ENCODE results near the gene DUOXA2. TPM values are rescaled to one million over a fixed set of nuclear protein-coding genes. Genes with fewer than 3 reads are reported as not detected.
A peak's percentile ranks its signal among the peaks of the same experiment; 100 is the strongest.
"Not testable (repeated sequence)": the region's sequence is repeated elsewhere in the genome, so short reads cannot be mapped to it uniquely, and the experiment has no call there.

The DUOXA2 gene
- total RNA-seq (2022): 0.34 TPM in 1 of 2 replicates, not detected in the other
- Bru-seq, nascent RNA: not detected
- BruChase-seq, experiment 1, labeled RNA remaining after a 6-hour chase: percentile 16 among the genes with signal in this experiment
- not detected for BruChase-seq, experiment 2, labeled RNA remaining after a 2-hour chase
- long read RNA-seq, partial matches to known transcripts: 0 of 2 reads
- long read RNA-seq, other reads (novel, unspliced or antisense): 0 of 2 reads

DNA sequence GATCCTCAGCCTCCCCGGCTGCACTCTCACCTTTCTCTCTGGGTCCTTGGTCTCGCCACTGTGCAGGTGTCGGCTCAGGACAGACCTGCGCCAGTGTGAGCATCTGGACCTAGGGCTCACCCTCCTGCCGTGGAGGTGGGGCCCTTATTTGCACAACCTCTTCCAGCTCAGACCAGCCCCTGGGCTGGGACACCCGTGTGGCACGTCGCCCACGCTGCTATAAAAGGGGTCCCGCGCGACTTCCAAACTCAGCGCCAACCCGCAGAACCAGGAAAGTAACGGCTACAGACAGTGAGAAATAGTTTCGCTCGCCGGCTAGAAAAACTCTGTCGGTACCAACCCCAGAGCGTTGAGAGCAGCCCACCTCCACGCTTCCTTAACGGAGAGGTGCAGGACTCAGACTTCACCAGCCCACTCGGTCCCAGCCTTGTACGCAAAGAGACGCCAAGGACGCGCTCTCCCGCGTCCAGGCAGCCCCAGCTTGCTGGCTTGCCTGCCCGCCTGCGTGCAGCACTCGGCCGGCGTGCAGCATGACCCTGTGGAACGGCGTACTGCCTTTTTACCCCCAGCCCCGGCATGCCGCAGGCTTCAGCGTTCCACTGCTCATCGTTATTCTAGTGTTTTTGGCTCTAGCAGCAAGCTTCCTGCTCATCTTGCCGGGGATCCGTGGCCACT, at the start of gene DUOXA2, which contains the start of gene DUOX2:
Gene DUOXA2 (plus strand): TSS at position 251 of the 675 bp plus-strand sequence. CDS start 280 bp downstream, at position 531.
Gene DUOX2 (minus strand): TSS at position 97 of the 675 bp plus-strand sequence. CDS start 761 bp downstream, outside the sequence.
- TF ChIP-seq, protein P1, sequence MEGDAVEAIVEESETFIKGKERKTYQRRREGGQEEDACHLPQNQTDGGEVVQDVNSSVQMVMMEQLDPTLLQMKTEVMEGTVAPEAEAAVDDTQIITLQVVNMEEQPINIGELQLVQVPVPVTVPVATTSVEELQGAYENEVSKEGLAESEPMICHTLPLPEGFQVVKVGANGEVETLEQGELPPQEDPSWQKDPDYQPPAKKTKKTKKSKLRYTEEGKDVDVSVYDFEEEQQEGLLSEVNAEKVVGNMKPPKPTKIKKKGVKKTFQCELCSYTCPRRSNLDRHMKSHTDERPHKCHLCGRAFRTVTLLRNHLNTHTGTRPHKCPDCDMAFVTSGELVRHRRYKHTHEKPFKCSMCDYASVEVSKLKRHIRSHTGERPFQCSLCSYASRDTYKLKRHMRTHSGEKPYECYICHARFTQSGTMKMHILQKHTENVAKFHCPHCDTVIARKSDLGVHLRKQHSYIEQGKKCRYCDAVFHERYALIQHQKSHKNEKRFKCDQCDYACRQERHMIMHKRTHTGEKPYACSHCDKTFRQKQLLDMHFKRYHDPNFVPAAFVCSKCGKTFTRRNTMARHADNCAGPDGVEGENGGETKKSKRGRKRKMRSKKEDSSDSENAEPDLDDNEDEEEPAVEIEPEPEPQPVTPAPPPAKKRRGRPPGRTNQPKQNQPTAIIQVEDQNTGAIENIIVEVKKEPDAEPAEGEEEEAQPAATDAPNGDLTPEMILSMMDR (IDR thresholded peaks at IDR 0.05; ENCODE audit: unreplicated experiment): no peak
- peaks cover 81% of the 10 kb centered on the region for H3K27me3 Mint-ChIP-seq (ENCODE audit: unreplicated experiment)
- no peak for DNase-seq
- H3K4me1 Mint-ChIP-seq (ENCODE audit: low read depth, unreplicated experiment): peaks cover 23% of the 10 kb centered on the region
- BruUV-seq (replicated peaks): no TSS peak
- H3K9me3 Mint-ChIP-seq (ENCODE audit: low read depth, unreplicated experiment): no peaks in the 10 kb centered on the region
- H3K36me3 Mint-ChIP-seq (ENCODE audit: insufficient read depth, unreplicated experiment): no peaks in the 10 kb centered on the region
- no peak within 1 kb of the TSS for H3K27ac Mint-ChIP-seq (ENCODE audit: unreplicated experiment)
- H3K4me3 Mint-ChIP-seq (ENCODE audit: low read depth, unreplicated experiment): peak within 1 kb of the TSS; percentile 60
- intact Hi-C loops (cut with micrococcal nuclease; ENCODE audit: unreplicated experiment): no loop called here
- CTCF ChIA-PET: interaction anchor here (1.0 to 1.8 kb wide), 2 partner anchors 16 to 24 kb away, joined by 3 read pairs; partner anchors contain the start of genes DUOX1 and DUOXA1

DNA sequence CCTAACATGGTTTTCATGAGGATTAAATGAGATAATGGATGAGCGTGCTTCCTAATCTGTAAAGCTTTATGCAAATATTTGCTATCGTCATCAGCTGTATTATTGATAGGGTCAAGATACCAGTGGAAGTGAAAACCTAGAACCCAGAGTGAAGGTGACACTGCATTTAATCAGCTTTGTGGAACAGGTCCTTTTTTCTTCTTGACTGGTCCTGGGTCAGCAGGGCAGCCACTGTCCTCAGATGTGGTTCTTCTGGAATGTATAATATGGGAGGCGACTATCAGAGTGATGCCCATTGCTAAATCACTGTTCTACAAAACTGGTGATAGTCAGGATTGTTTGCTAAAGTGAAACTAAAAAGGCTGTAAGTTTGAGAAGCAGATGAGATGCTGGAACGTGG, 49.7 kb upstream of the DUOXA2 start:
- Mint-ChIP-seq H3K4me1 (ENCODE audit: low read depth, unreplicated experiment) (peaks cover 8% of the 10 kb centered on the region), H3K9me3 (ENCODE audit: low read depth, unreplicated experiment) (no peaks in the 10 kb centered on the region), H3K27ac (ENCODE audit: unreplicated experiment) (no peak overlapping the region), H3K27me3 (ENCODE audit: unreplicated experiment) (no peaks in the 10 kb centered on the region), H3K4me3 (ENCODE audit: low read depth, unreplicated experiment) (no peak overlapping the region), H3K36me3 (ENCODE audit: insufficient read depth, unreplicated experiment) (no peaks in the 10 kb centered on the region)
- DNase-seq: peak; percentile 17
- TF ChIP-seq, protein P1 (IDR thresholded peaks at IDR 0.05; ENCODE audit: unreplicated experiment): no peak
- CTCF ChIA-PET: interaction anchor here (1.1 kb wide), 1 partner anchor 54 kb away, joined by 4 read pairs; no protein-coding TSS in a partner anchor
- intact Hi-C loops (cut with micrococcal nuclease; ENCODE audit: unreplicated experiment): no loop called here
- BruUV-seq (replicated peaks): no TSS peak

DNA sequence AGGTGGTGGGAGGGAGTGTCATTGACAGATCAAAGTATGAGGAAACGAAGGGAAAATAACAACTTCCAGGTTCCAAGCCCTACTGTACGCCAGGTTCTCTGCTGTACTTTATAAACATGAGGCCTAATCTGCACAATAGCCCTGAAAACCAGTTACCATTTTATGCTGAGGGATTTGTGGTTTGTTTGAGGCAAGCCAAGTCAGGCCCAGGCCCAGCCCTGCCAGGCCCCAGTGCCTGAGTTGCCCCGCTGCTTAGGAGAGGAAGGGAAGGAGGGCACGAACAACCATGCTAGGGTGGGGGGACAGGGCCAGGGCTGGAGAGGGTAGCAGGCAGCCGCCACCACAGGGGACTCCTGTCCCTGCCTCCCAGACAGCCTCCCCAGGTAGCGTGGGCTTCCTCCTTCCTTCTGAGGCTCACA, 44.2 kb upstream of the DUOXA2 start:
- H3K27ac Mint-ChIP-seq (ENCODE audit: unreplicated experiment); BruUV-seq (replicated peaks); H3K4me1 Mint-ChIP-seq (ENCODE audit: low read depth, unreplicated experiment); H3K9me3 Mint-ChIP-seq (ENCODE audit: low read depth, unreplicated experiment); CTCF ChIA-PET; intact Hi-C loops (cut with micrococcal nuclease; ENCODE audit: unreplicated experiment); H3K27me3 Mint-ChIP-seq (ENCODE audit: unreplicated experiment); H3K36me3 Mint-ChIP-seq (ENCODE audit: insufficient read depth, unreplicated experiment); DNase-seq; H3K4me3 Mint-ChIP-seq (ENCODE audit: low read depth, unreplicated experiment): not testable (repeated sequence)

DNA sequence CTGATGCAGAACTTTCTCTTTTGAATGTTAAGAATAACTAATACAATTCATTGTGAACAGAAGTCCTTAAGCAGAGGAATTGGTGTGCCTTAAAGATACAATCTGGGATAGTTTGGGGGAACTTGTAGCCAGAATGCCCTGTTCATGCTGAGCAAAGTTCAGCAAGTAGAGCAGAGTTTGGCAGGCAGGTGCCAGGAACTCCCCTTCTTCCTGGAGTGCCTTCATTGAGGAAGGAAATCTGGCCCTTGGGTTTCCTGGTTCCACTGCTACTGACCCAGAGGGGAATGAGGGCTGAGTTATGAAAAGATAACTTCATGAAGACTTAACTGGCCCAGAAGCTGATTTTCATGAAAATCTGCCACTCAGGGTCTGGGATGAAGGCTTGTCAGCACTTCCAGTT, 40.5 kb upstream of the DUOXA2 start:
- CTCF ChIA-PET; H3K27me3 Mint-ChIP-seq (ENCODE audit: unreplicated experiment); H3K4me1 Mint-ChIP-seq (ENCODE audit: low read depth, unreplicated experiment); DNase-seq; H3K9me3 Mint-ChIP-seq (ENCODE audit: low read depth, unreplicated experiment); H3K36me3 Mint-ChIP-seq (ENCODE audit: insufficient read depth, unreplicated experiment); BruUV-seq (replicated peaks); H3K4me3 Mint-ChIP-seq (ENCODE audit: low read depth, unreplicated experiment); intact Hi-C loops (cut with micrococcal nuclease; ENCODE audit: unreplicated experiment); H3K27ac Mint-ChIP-seq (ENCODE audit: unreplicated experiment): not testable (repeated sequence)

DNA sequence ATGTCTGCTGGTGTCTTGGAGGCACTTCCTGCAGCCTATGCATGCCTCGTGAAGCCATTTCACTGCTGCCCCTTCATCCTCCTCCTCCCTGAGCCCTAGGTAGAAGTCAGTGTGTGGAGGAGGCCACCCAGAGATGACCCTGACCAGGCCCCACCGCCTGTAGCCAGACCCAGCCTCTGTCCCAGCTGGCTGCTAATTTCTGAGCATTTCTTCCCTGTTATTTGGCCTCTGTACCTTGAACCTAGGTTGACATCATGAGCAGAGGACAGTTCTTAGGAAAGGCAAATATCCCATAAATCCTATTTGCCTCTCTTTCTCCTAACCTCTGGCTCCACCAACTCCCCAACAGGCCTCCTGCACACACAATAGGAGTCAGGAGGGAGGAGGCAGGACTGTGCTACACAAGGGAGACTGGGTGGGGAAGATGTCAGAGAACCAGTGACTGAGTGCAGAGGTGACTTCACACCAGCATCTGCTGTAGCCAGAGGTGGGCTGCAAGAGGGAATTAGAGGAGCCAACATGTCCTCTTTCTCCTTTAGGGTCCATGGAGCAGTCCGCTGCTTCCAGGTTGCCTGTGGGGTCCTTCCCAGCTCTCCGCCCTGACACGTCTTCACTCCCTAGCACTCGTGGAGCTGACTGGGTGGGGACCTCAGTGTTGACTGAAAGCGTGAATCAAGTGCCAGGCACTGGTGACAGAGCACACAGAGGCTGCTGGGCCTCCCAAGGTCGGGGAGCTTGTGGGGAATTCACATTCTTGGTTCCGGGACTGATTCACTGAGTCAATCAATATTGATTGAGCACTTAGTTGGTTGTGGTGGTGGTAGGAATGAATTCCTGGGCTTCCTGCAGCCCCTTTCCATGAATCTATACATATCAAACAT, 38.4 kb upstream of the DUOXA2 start:
- H3K4me1 Mint-ChIP-seq (ENCODE audit: low read depth, unreplicated experiment); H3K4me3 Mint-ChIP-seq (ENCODE audit: low read depth, unreplicated experiment); CTCF ChIA-PET; H3K27me3 Mint-ChIP-seq (ENCODE audit: unreplicated experiment); H3K36me3 Mint-ChIP-seq (ENCODE audit: insufficient read depth, unreplicated experiment); H3K9me3 Mint-ChIP-seq (ENCODE audit: low read depth, unreplicated experiment); BruUV-seq (replicated peaks); H3K27ac Mint-ChIP-seq (ENCODE audit: unreplicated experiment); DNase-seq; intact Hi-C loops (cut with micrococcal nuclease; ENCODE audit: unreplicated experiment): not testable (repeated sequence)

DNA sequence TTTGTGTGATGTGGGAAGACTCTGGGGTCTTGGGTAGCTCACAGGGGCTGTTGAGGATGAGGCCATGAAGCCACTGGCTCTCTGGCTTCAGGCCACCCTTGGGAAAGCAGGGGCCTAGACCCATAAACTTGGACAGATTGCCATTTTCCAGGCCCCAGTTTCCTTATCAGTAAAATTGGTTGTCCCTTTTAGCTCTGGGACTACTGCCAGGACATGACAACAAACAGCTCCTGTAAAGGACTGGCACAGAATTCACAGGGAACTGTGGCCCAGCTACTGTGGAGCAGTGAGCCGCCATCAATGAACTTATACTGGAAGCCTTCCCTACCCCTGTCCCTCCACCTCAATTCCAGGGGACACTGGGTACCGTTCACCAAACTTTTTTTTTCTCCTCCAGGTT, 36.7 kb upstream of the DUOXA2 start:
- BruUV-seq (replicated peaks); DNase-seq; CTCF ChIA-PET; H3K9me3 Mint-ChIP-seq (ENCODE audit: low read depth, unreplicated experiment); H3K27me3 Mint-ChIP-seq (ENCODE audit: unreplicated experiment); H3K36me3 Mint-ChIP-seq (ENCODE audit: insufficient read depth, unreplicated experiment); H3K27ac Mint-ChIP-seq (ENCODE audit: unreplicated experiment); H3K4me3 Mint-ChIP-seq (ENCODE audit: low read depth, unreplicated experiment); intact Hi-C loops (cut with micrococcal nuclease; ENCODE audit: unreplicated experiment); H3K4me1 Mint-ChIP-seq (ENCODE audit: low read depth, unreplicated experiment): not testable (repeated sequence)

DNA sequence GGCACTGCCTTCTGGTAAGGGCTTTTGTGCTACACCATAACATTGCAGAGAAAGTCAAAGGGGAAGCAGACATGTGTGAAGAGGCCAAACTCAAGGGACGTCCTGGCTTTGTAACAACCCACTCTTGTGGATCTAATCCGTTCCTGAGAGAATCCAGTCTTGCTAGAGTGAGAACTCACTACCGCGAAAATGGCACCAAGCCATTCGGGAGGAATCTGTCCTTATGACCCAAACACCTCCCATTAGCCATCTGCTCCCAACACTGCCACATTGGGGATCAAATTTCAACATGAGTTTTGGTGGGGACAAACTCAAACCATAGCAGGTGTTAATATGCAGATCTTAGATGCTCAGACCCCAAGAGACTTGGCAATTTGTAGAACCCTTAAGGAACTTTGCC, 34.9 kb upstream of the DUOXA2 start:
- CTCF ChIA-PET; H3K4me3 Mint-ChIP-seq (ENCODE audit: low read depth, unreplicated experiment); H3K27ac Mint-ChIP-seq (ENCODE audit: unreplicated experiment); intact Hi-C loops (cut with micrococcal nuclease; ENCODE audit: unreplicated experiment); H3K4me1 Mint-ChIP-seq (ENCODE audit: low read depth, unreplicated experiment); DNase-seq; BruUV-seq (replicated peaks); H3K9me3 Mint-ChIP-seq (ENCODE audit: low read depth, unreplicated experiment); H3K36me3 Mint-ChIP-seq (ENCODE audit: insufficient read depth, unreplicated experiment): not testable (repeated sequence)
- peaks cover 14% of the 10 kb centered on the region for H3K27me3 Mint-ChIP-seq (ENCODE audit: unreplicated experiment)
